KOPT-K1 (cell line): ENCODE data around the gene ABHD11.
"Not testable (repeated sequence)": the region's sequence is repeated elsewhere in the genome, so short reads cannot be mapped to it uniquely, and the experiment has no call there.

Source experiments
- H3K27ac ChIP-seq: fragments of 200-600 bp; sonication (generic); 2 replicates; pipeline ENCODE4 v1.5.1; 2016; ENCODE audit warnings: antibody characterized with exemption, mild to moderate bottlenecking, low read depth, low read length; ENCODE audit not compliant: poor library complexity, severe bottlenecking
- H3K36me3 ChIP-seq: fragments of 200-600 bp; sonication (generic); 2 replicates; pipeline ENCODE4 v1.5.1; 2017; ENCODE audit warnings: antibody characterized with exemption, mild to moderate bottlenecking, low read length, moderate library complexity; ENCODE audit not compliant: insufficient read depth
- H3K9me3 ChIP-seq: fragments of 200-600 bp; sonication (generic); 2 replicates; pipeline ENCODE4 v1.5.1; 2017; ENCODE audit warnings: antibody characterized with exemption, low read length, mild to moderate bottlenecking; ENCODE audit not compliant: insufficient read depth, poor library complexity, severe bottlenecking

The ABHD11 gene

GRCh38 chr7:73738612-73739386 lies at the start of gene ABHD11:
ABHD11 (minus strand) TSS chr7:73738802; CDS start chr7:73738770, 32 bp downstream.
- no peaks in the 10 kb centered on the region for H3K9me3 ChIP-seq
- peak within 1 kb of the TSS; percentile 85 for H3K27ac ChIP-seq
- H3K36me3 ChIP-seq: peaks cover 18% of the 10 kb centered on the region; the same call in 1 of the 2 replicates

DNA sequence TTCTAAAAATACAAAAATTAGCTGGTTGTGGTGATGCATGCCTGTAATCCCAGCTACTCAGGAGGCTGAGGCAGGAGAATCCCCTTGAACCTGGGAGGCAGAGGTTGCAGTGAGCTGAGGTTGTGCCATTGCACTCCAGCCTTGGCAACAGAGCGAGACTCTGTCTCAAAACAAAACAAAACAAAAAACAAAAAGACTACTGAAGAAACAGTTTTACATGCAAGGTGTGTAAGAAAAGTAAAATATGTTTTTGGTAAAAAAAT lies 49.1 kb upstream of the ABHD11 start:
- H3K36me3 ChIP-seq, H3K27ac ChIP-seq: not testable (repeated sequence)
- H3K9me3 ChIP-seq: peaks cover 41% of the 10 kb centered on the region

GRCh38 chr7:73786588-73786987 lies 48.0 kb upstream of the ABHD11 start:
- H3K36me3 ChIP-seq: no peaks in the 10 kb centered on the region
- peaks cover 41% of the 10 kb centered on the region for H3K9me3 ChIP-seq
- H3K27ac ChIP-seq: no peak overlapping the region

- H3K36me3 ChIP-seq: no peaks in the 10 kb centered on the region
- H3K9me3 ChIP-seq: no peaks in the 10 kb centered on the region
- no peak overlapping the region for H3K27ac ChIP-seq
Observed at GRCh38 chr7:73779517-73779916, 40.9 kb upstream of the ABHD11 start.

- Histone ChIP-seq H3K27ac (no peak overlapping the region), H3K36me3 (no peaks in the 10 kb centered on the region), H3K9me3 (no peaks in the 10 kb centered on the region)
Observed at GRCh38 chr7:73778801-73779389, 40.3 kb upstream of the ABHD11 start.

GRCh38 chr7:73774923-73775322 lies 36.3 kb upstream of the ABHD11 start:
- Histone ChIP-seq H3K36me3 (no peaks in the 10 kb centered on the region), H3K27ac (no peak overlapping the region), H3K9me3 (no peaks in the 10 kb centered on the region)

DNA sequence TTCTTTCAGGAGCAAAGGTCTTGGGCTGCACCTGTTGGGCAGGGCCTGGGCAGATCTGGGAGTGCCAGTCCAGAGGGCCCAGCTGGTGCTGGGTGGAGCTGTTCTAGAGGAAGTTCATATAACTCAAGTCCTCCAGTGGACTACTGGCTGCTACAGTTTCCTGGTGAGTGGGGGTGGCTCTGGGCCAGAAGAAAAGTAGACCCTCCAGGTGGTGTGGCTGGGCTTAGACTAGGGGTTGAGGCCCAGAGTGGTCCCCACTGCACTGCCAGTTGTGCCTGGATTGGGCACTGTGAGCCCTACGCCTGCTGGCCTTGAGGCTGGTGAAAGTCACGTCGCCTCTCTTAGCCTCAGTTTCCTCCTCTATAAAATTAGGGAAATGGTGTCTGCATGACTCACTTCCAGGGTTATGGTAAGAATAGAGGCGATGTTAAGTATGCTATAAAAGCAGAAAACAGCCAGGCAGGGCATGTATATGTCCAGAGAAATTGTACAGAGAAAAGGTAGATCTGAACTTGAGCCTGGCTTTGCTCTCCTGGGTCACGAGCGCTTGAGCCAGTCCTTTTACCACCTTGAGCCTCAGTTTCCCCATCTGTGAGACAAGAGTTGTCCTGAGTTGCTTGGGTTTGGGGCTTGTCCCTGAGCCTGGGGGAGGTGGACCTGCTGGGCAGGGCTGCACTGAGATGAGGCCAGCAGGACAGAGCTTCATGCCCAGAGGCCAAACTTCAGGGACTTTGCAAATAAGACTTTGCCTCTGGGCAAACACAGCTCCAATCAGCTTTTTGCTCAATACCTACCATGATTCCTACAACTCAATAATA lies 35.3 kb upstream of the ABHD11 start:
- H3K27ac ChIP-seq: no peak overlapping the region
- H3K9me3 ChIP-seq: no peaks in the 10 kb centered on the region
- no peaks in the 10 kb centered on the region for H3K36me3 ChIP-seq

DNA sequence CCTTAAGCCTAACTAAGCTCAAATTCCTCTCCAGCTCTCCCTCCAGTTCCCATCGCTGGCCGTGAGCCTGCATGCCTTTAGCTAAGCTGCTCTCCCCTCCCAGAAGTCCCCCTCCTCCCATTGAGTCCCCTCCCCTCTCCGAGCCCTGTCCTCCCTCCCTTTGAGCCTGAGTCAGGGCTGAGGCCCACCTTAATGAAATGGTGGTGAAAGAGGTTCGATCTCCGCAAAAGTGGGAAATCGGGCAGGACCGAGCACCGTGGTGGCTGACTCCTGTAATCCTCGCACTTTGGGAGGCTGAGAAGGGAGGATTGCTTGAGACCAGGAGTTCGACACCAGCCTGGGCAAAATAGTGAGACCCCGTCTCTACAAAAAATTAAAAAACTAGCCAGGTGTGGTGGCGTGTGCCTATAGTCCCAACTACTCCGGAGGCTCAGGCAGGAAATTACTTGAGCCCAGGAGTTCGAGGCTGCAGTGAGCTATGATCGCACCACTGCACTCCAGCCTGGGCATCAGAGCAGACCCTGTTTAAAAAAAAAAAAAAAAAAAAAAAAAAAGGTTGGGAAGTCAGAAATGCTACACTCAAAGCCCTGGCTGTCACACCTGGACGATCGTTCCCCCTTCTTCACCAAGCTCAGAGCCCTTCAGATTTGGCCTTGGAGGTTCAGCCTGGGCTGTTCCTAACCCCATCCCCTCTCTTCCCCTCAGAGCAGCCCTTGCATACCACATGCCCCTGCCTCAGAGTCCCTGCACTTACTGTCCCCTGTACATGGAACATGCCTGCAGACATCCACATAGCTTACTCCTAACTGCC lies 32.5 kb upstream of the ABHD11 start:
- Histone ChIP-seq H3K27ac (no peak overlapping the region), H3K36me3 (no peaks in the 10 kb centered on the region), H3K9me3 (no peaks in the 10 kb centered on the region)

GRCh38 chr7:73770002-73770859 lies 31.6 kb upstream of the ABHD11 start, which contains the start of gene CLDN3:
CLDN3 (minus strand) TSS chr7:73770270; CDS start chr7:73770049, 221 bp downstream.
- Histone ChIP-seq H3K36me3 (no peaks in the 10 kb centered on the region), H3K27ac (no peak within 1 kb of the TSS), H3K9me3 (no peaks in the 10 kb centered on the region)

- Histone ChIP-seq H3K27ac (no peak overlapping the region), H3K9me3 (no peaks in the 10 kb centered on the region), H3K36me3 (no peaks in the 10 kb centered on the region)
Observed at GRCh38 chr7:73769481-73770001, 30.9 kb upstream of the ABHD11 start.

DNA sequence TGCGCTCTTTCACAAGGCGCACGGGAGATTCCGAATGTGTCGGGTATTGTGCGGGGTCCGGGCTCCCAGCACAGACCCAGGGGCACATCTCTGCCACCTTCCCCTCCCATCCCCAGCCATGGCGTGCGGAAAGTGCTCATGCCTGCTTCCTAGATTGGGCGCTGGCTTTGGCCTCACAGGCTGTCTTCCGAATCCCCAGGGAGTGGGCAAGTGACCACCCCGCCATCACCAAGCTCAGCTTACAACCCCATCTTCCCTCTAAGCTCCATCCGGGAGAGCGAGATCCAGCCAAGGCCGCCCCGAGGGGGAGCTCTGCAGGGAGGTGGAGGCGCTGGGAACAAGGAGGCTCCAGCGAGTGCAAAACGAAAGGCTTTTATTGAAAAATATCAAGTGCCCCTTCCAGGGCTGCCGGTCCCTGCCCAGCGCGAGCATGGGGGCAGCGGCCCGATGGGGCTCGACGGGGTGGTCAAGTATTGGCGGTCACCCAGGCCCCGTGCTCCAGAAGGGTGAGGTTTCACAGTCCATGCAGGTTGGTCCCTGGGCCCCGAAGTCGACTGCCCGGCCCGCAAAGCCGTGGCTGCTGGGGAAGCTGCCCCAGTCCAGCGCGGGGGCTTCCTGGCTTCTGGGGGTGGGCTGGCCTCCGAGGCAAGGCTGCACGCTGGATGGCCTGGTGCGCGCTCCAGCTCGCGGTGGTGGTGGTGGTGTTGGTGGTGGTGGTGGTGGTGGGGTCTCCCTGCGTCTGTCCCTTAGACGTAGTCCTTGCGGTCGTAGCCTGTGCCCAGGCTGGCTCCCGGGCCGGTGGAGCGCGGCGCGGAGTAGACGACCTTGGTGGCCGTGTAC lies 30.3 kb upstream of the ABHD11 start:
- Histone ChIP-seq H3K27ac (no peak overlapping the region), H3K9me3 (no peaks in the 10 kb centered on the region), H3K36me3 (no peaks in the 10 kb centered on the region)

DNA sequence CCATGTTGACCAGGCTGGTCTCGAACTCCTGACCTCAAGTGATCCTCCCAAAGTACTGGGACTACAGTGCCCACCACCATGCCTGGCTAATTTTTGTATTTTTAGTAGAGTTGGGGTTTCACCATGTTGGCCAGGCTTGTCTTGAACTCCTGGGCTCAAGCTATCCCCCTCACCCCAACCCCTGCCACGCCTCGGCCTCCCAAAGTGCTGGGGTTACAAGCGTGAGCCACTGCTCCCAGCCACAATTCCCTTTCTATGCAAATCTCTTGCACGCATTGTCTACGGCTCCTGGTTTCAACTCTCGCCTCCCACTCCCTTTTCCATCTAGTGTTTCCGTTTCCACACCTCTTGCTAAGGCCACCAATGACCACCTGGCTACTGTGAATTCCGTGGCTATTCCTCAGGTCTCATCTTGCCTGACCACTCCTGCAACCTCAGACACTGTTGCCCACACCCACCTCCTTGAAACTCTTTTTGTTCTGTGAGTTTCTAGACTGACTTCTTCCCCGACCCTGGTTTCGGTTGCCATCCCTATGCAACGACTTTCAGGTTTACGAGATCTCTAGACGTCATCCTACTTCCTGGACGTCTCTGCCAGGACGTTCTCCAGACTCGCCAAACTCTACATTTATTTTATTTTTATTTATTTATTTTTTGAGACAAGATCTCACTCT lies 28.1 kb upstream of the ABHD11 start:
- Histone ChIP-seq H3K27ac (no peak overlapping the region), H3K36me3 (no peaks in the 10 kb centered on the region), H3K9me3 (no peaks in the 10 kb centered on the region)

DNA sequence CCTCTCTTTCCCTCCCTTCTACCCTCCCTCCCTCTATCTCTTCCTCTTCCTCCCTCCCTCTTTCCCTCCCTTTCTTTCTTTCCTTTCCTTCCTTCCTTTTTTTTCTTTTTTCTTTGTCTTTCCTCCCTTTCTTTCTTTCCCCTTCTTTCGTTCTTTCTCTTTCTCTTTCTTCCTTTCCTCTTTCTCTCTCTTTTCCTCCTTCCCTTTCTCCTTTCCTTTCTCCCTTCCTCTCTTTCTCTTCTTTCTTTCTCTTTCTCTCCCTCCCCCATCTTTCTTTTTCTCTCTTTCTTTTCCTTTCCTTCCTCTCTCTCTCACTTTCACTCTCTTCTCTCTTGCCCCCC lies 24.0 kb upstream of the ABHD11 start:
- H3K9me3 ChIP-seq: no peaks in the 10 kb centered on the region
- no peak overlapping the region for H3K27ac ChIP-seq
- H3K36me3 ChIP-seq: no peaks in the 10 kb centered on the region
